ENCODE results near the gene EMSY.
"Not testable (repeated sequence)": the region's sequence is repeated elsewhere in the genome, so short reads cannot be mapped to it uniquely, and the experiment has no call there.

The EMSY gene

DNA sequence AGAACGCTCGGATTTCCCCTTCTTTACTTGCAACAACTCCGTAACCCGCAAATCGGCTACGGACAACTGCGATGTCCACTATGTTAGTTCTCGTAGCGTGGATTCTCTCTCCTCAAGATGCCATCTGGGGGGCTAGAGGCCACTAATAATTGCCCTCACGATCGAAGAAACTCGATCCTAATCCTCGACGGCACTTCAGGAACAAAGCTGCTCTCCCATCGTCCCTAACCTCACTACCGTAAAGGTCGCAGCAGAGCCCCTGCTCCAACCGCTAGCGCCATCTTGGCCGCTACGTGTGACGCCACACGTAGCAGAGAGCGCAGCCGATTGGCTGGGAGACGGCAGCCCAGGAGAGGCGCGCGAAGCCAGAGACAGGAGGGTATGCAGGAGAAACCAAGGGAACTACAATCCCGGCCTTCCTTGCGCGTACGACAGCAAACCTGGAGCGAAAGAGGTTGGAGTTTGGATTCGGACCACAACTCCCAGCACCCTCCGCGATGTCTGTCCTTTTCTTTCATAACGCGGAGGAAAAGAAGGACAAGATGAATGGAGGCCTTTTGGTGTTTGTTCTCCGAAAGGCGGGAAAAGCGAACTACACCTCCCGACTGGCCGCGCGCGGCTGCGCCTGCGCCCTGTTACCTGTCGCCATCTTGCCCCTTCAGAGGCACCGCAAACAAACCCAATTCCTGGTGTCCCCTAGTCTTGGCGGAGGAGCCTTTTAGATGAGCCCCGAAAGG lies at the start of gene EMSY:
Gene EMSY (plus strand): TSS at position 635 of the 737 bp plus-strand sequence. CDS start 1,921 bp downstream, outside the sequence.
- peak; percentile 83 for DNase-seq

- DNase-seq, result no peak
Observed at GRCh38 chr11:76395296-76395695, 49.5 kb upstream of the EMSY start.

DNA sequence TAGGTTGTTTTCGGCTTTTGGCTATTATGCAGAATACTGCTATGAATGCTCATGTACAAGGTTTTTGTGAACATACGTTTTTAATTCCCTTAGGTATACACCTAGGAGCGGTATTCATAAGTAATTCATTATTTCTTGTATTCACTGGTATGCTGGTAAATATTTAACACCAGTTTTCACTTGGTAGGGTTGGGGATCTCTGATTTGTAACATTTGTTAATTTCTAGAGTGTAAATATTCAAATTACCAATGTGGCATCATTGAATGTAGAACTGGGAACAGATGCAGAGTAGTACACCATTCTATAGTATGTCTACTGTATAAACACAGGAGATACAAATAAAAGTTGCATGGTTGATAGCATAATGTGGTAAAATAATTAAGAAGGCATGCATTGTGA lies 47.4 kb upstream of the EMSY start:
- DNase-seq, result no peak

DNA sequence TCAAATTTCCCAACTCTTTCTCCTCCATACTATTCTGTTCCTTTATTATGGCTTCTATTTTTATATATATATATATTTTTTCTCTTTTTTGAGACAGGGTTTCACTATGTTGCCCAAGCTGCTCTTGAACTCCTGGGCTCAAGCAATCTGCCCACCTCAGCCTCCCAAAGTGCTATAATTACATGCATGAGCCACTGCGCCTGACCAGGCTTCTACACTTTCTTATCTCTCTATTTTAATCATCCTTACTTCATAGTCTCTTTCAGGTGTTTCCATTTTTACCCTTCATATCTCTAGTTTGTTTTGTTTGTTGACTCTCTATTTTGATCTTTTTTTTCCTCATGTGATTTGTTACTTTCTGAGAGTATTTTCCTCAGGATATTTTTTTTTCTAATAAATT lies 43.9 kb upstream of the EMSY start:
- no peak for DNase-seq

GRCh38 chr11:76401484-76401883 lies 43.3 kb upstream of the EMSY start:
- not testable (repeated sequence) for DNase-seq

DNA sequence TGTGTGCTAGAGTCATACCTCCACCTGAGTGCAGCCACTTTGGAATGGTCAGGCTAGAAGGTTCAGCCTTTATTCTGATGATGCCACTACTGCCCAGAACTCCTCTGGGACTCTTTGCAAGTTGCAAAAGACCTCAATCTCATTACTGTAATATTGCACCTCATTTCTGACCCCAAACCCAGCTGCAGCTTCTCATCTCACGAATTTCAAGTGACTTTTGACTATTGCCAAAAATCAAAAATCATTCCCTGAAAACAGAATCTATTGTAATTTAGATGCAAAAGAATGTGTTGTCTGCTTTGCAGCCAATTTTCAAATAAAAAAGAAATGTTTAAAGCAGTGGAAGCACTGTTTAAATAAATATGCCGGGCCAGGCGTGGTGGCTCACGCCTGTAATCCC lies 38.5 kb upstream of the EMSY start:
- no peak for DNase-seq

DNA sequence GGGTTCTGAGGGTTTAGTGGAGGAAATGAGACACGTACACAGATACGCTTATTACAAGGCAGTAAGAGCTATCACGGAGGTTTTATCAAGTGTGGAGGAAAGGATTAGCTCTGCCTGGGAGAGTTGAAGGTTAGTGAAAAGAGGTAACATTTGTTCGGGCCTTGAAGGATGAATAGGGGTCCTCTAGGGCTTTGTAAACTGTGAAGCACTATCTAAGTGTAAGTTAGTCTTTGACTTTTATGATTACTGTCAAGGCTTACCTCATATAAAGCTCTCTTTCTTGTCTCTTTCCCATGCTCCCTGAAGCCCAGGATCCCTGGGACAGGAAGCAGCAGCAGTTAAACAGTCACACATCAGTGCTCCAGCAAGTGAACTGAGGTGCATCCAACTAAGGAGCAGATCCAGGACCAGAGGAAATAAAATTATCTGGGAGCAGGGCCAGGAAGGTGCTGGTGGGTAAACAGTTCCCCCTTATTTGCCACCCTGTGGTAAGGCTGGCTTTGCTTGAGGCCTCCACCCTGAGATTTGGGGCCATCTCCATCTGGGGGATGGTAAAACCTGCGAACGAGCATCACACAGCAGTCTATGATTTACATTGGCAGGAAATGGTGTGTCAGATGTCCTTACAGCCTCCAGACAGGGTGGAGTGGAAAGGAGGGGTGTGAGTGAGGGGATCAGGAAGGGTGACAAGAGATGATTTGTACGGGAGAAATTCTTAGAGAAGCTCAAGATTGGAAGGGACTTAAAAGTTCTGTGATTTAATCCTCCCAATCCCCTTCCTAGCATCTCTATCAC lies 36.5 kb upstream of the EMSY start:
- no peak for DNase-seq

GRCh38 chr11:76410851-76411357 lies 33.9 kb upstream of the EMSY start:
- no peak for DNase-seq

DNA sequence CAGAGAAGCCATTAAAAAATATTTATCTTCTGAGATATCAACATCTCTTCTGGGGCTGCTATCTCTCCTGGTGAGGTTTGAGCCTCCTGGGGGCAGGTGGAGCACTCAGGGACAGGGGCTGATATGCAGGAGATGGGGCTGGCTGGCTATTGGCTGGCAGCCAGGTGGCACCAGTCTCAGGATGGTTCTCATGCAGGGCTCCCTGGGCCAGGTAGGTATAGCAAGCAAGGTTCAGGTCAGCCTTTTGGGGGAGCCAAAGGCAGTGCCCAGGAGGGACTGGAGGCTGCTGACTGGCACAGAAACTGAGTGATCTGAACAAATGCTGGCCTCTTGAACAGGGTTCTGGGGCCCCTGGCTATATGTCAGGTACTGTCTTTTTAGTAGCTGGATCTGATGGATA lies 29.7 kb upstream of the EMSY start:
- DNase-seq, result no peak

DNA sequence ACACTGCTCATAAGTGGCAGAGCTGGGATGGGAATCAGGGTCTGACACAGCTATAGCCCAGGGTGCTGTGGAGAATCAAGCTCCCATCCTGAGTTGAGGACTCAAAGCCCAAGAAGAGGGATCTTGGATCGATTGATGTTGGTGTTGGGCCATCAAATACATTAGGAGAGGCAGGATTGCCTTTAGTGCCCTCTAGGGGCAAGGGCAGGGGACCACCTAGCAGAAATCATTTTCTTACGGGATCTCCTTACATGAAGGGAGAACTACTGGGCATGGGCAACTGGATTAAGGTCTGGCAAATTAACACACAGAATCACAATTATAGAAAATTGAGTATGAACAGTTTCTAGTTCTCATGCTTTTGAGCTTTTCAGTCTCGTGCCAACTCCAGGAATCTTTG lies 24.9 kb upstream of the EMSY start:
- DNase-seq, result no peak

DNA sequence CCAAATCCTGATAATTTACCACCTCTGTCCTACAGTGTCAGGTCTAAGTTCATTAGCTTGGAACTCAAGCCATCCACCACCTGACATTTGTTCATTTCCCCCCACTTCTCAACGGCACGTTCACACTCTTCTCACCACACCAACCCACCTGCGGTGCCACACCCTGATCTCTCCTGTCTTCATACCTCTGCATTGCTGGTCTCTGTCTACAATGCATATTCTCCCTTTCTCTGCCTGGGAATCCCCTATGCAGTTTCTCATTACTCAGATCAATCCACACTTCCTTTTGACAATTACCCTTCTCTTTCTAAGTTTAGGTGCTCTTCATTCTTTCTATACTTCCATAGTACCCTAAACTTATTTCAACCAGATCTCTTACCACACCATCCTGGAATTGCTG lies 20.4 kb upstream of the EMSY start:
- no peak for DNase-seq

DNA sequence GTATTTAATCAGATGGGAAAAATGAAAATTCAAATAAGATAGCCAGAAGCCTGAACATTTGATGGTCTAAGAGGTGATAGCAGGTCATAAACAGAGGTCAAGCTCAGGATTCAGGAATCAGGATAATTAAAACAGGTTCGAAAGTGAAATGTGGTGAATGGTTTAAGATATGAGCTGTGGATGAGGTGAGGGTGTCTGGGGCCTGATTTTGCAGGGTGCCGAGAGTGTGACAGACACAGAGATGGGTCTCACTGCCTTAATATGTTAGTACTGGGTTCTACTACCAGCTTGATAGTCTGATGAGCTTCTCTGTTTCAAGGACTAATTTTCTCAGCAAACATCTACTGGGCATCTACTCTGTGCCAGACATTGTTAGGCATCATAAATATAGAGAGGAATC lies 19.9 kb upstream of the EMSY start:
- no peak for DNase-seq

- no peak for DNase-seq
Observed at GRCh38 chr11:76426660-76427059, 18.2 kb upstream of the EMSY start.

DNA sequence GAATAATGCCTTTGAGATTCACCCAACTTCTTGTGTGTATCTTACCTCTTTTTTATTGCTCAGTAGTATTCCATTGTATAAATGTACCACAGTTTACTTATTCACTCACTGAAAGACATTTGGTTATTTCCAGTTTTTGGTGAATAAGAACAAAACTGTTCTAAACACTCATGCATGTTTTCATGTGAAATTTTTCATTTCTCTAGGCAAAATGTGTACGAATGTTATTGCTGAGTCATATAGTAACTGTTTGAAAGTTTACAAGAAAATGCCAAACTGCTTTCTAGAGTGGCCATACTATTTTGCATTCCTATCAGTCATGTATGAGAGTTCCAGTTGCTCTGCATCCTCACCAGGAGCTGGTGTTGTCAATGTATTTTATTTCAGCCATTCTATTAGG lies 8.8 kb upstream of the EMSY start:
- no peak for DNase-seq

DNA sequence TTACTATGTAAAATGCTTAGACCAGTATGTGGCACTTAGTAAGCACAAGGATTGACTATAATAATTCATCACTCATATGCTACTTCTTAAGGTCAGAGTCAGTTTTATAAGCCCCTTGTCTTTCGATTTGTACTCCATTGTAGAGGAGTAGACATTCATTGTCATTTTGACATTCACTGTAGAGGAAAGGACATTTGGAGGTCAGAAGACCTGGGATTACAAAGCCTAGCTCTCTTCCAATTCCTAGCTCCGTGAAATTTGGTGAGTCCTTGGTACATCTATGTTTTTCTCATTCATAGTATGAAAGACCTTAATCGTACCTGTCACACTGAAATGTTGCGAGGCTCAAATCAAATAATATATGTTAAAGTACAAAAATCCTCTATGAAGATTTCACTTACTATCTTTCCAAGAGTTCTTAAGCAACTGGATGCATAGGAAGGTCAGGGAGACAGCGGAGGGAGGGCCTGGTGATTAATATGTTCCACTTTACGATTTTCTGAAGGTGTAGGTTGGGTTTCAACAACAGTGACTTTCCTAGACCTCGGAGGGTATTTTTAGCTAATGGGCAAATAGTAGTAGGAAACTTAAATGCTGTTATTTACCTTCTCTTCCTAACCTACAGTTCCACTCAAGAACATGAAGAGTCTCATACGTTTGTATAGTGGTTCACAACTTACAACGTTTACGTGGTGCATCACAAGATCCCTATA lies 1.4 kb upstream of the EMSY start:
- DNase-seq, result no peak

GRCh38 chr11:76444065-76444383 lies 794 bp upstream of the EMSY start:
- DNase-seq, result no peak

DNA sequence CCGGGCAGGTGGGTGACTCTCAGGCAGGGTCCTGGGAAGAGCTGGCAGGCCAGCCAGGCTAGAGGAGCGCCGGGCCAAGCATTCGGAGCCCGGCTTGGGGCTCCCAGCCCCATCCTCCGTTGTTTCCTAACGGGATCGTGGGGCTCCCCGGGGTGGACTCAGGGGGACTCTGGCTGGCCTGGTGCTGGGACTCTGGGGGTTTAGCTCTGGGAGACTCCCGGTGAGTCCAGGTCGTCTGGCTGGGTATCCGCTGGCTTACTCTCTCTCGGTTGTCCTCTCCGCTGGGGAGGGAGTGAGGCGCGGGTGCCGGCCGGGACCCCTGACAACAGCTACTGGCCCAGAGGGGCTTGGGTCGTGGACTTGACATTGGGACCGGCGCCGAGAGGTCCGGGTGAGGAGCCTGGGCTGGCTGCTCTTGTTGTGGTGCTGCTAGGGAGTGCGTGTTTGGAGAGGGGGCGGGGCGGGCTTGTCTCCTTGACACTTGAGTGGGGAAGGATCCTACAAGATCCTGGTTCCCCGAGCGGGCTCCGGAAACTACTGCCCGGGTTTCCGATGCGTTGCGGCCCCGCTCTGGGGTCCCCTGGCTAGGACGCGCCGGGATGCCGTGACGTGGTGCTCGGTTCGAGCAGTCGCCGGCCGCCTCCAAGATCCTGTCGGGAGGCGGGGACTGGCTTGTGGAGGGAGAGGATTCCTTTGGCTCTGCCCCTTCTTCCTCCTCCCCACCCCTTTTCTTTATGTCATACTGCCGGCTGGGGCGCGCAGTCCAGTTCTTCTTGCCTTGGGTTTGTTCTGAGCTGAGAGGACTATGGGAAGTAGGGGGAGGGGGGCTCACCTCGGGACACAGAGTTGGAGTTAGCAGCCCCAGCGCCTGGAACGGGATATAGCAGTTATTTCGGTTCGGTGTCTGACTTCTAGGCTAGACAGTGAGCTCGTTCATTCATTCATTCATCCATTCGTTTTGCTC lies 585 bp downstream of the EMSY start:
- DNase-seq, result peak; percentile 43 to 51

DNA sequence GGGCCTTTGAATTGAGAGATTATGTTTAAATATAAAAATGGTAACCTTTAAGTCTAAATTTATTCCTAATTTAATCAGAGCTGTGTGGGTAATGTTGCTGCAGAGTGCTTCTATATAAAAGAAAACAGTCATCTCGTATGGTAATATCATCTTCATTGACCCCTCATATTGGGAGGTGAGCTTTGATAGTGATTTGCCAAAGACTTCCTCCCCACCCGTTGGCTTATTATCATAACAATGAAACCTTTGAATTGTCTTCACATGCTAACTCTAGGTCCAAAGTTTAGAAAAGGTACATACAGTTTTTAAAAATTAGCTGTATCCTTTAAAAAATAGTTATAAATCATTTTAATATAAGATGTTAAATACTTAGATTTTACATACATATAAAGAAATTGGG lies 3.7 kb downstream of the EMSY start:
- DNase-seq, result no peak

GRCh38 chr11:76453248-76453647 lies 8.4 kb downstream of the EMSY start:
- DNase-seq, result no peak

DNA sequence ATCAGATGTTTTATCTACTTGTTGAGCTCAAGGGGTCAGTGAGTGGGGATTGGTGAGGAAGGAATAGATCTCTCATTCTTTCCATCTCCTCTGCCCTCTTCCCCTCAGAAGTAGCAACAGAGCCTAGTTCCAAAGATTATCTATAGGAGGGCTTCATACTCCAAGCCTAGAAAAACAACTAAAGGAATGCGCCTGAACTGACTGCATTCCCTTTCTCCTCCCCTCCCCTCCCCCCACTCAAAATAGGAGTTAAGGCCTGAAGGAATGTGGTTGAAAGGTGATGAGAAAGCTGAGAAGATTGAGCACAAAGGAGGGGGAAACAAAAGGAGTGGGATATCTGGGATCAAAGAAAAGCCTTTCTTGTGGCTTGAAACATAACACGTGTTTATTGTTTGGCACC lies 10.5 kb downstream of the EMSY start:
- no peak for DNase-seq

GRCh38 chr11:76455931-76456330 lies 11.1 kb downstream of the EMSY start:
- DNase-seq, result no peak

GRCh38 chr11:76456571-76456970 lies 11.8 kb downstream of the EMSY start:
- no peak for DNase-seq

- DNase-seq, result no peak
Observed at GRCh38 chr11:76459299-76459698, 14.5 kb downstream of the EMSY start.
